Rectal smooth muscle tissue (tissue), 1 donor: ENCODE measurements around the gene NCF2.

Experiments
- H3K27ac ChIP-seq: one replicate; pipeline ENCODE4 v1.7.0; 2013; ENCODE audit warnings: low read depth, low read length, inconsistent platforms
- H3K27me3 ChIP-seq: one replicate; pipeline ENCODE4 v1.7.0; 2013; ENCODE audit warnings: low read length; ENCODE audit not compliant: control insufficient read depth, insufficient read depth
- H3K36me3 ChIP-seq: one replicate; pipeline ENCODE4 v1.7.0; 2013; ENCODE audit warnings: low read length; ENCODE audit not compliant: control insufficient read depth, insufficient read depth
- H3K4me1 ChIP-seq: one replicate; pipeline ENCODE4 v1.7.0; 2013; ENCODE audit warnings: low read length; ENCODE audit not compliant: control insufficient read depth, insufficient read depth
- H3K4me3 ChIP-seq: one replicate; pipeline ENCODE4 v1.7.0; 2013; ENCODE audit warnings: low read length
- H3K9ac ChIP-seq: one replicate; pipeline ENCODE4 v1.7.0; 2013; ENCODE audit warnings: low read length

Gene NCF2

DNA sequence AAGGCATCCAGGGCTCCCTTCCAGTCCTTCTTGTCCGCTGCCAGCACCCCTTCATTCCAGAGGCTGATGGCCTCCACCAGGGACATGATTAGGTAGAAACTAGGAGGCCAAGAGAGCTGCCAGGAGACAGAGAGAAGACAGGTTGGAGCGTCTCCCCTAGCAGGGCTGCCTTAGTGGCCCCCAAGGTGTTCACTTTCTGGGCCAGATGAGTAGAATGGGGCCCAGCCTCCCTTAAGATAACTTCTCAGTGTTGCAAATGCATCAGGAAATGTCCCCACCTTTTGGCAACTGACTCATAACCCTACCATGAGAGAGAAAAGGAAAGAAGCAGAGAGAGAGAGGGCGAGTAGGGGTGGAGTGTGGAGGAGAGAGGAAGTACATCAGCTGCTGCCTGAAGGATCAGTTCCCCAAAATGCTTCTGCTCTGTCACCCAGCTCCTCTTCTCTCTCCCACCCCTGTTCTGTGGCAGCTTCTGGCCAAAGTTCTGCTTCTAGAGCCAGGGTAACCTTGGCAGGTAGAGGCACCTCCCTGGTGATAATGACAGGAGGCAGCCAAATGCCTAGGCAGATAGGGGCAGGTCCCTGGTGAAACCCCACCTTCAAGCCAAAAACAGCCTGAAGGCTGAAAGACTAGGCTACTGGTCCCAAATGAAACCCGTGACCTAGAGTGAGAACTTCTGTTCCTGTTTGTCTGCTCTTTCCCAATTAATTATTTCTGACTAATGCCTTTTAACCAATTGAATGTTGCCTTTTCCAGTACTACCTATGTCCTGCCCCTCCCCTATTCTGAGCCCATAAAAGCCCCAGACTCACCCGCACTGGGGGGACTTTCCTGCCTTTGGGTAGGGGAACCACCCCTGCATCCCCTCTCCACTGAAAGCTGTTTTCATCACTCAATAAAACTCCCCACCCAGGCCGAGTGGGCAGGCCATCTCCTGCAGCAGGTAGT, at the start of gene NCF2:
Gene NCF2, minus strand, starts transcription at position 216 of the 948 bp plus-strand sequence. Its CDS starts 130 bp downstream, at position 86.
- Histone ChIP-seq H3K36me3 (no peaks in the 10 kb centered on the region), H3K27ac (no peak within 1 kb of the TSS), H3K9ac (no peak within 1 kb of the TSS), H3K4me1 (no peaks in the 10 kb centered on the region), H3K27me3 (no peaks in the 10 kb centered on the region), H3K4me3 (no peak within 1 kb of the TSS)

GRCh38 chr1:183638649-183639387, 48.6 kb upstream of the NCF2 start:
- H3K36me3 ChIP-seq = no peaks in the 10 kb centered on the region
- no peak overlapping the region for H3K27ac ChIP-seq
- H3K27me3 ChIP-seq = no peaks in the 10 kb centered on the region
- no peak overlapping the region for H3K4me3 ChIP-seq
- no peak overlapping the region for H3K9ac ChIP-seq
- H3K4me1 ChIP-seq = no peaks in the 10 kb centered on the region

DNA sequence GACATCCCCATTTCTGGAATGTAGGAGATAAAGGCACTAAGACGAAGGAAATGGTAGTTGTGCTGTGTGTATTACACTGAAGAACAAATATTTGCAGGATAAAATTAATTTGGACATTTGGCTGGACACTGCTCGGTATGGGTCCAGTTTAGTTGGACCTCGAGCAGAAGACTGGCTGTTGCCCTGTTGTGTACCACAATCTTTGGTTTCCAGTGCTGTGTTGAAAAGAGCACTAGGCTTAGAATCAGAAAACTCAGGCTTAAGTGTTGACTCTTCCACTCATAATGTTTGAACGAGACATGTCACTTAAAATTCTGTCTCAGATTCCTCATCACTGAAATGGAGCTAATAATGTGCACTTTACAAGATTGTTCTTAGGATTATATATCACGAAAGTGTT, 46.5 kb upstream of the NCF2 start:
- Histone ChIP-seq H3K4me3 (no peak overlapping the region), H3K27me3 (no peaks in the 10 kb centered on the region), H3K36me3 (no peaks in the 10 kb centered on the region), H3K4me1 (peaks cover 6% of the 10 kb centered on the region), H3K9ac (no peak overlapping the region), H3K27ac (no peak overlapping the region)

- H3K4me1 ChIP-seq = peaks cover 8% of the 10 kb centered on the region
- H3K4me3 ChIP-seq = peak overlapping the region; percentile 78
- H3K27me3 ChIP-seq = no peaks in the 10 kb centered on the region
- H3K27ac ChIP-seq = no peak overlapping the region
- H3K36me3 ChIP-seq = no peaks in the 10 kb centered on the region
- H3K9ac ChIP-seq = no peak overlapping the region
These were observed 46.0 kb upstream of the NCF2 start for GRCh38 chr1:183636334-183636682.

DNA sequence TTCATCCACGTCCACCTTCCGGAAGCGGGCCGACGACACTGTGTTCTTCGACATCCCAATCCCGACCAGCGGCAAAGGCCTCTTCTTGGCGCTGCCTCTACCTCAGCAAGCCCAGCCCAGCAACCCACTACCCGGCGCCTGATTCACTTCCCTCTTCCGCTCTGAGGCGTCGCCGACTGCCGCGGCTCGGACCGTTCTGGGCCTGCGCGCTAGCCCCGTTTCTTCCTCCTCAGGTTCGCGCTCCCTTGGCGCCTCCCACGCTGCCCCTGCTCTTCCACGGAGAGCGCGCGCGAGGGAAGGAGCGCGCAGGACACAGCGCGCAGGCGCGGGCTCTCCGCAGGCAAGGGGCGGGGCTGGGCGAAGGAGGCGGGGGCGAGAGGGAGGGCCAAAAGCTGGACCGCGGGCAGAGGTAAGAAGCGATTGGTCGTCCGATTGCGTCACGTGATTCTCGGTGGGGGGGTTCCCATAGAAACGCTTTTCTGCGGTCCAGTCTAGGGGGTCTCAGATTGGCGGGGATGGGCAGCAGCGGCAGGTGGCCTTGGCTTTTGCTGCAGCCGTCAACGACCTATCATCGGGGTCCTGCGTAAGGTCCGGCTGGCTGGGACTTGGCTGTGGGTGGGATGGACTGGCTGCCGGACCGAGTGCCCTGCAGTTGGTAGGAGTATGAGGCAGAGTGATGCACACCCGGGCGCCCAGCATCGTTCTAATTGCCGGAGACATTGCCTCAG, 45.5 kb upstream of the NCF2 start, which contains the start of gene ARPC5:
Gene ARPC5, minus strand, starts transcription at position 178 of the 728 bp plus-strand sequence. Its CDS starts 124 bp downstream, at position 54.
- Histone ChIP-seq H3K4me3 (peak within 1 kb of the TSS; percentile 92), H3K27me3 (no peaks in the 10 kb centered on the region), H3K36me3 (peaks cover under 1% of the 10 kb centered on the region), H3K27ac (peak within 1 kb of the TSS; percentile 97), H3K4me1 (peaks cover 11% of the 10 kb centered on the region), H3K9ac (peak within 1 kb of the TSS; percentile 76)

GRCh38 chr1:183635099-183635605, 44.9 kb upstream of the NCF2 start:
- H3K27ac ChIP-seq = peak overlapping the region; percentile 97
- H3K4me3 ChIP-seq = peak overlapping the region; percentile 92
- H3K27me3 ChIP-seq = no peaks in the 10 kb centered on the region
- peak overlapping the region; percentile 76 for H3K9ac ChIP-seq
- peaks cover 6% of the 10 kb centered on the region for H3K36me3 ChIP-seq
- peaks cover 17% of the 10 kb centered on the region for H3K4me1 ChIP-seq

DNA sequence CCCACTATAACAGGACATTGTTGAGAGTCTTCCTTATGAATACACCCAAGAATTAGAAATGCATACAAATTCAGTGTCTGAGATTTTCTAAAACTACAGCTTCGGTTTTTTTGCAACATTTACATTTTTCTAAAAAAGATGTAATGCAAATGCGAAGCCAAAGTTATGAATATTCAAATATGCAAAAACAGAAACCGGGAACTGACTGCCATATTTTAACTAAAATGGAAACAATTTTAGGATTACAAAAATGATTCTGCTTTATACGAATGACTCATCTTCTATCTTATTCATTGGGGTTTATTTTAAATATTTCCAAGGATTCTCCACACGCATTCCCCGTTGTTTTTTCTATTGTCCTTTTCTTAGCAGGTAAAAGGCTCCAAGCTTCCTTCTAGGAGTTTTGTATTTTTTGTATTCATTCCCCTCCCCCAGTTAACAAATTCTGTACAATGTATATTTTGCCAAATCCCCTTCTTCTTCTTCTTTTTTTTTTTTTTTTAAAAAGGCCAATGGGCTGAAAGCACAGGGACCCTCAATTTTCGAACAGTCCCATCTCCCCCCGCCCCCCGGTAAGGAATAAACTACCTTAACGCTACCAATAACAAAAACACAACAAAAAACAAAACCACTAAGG, 44.3 kb upstream of the NCF2 start:
- H3K27me3 ChIP-seq = no peaks in the 10 kb centered on the region
- peak overlapping the region; percentile 97 for H3K27ac ChIP-seq
- H3K4me1 ChIP-seq = peaks cover 17% of the 10 kb centered on the region
- peak overlapping the region; percentile 92 for H3K4me3 ChIP-seq
- peaks cover 6% of the 10 kb centered on the region for H3K36me3 ChIP-seq
- H3K9ac ChIP-seq = peak overlapping the region; percentile 76

DNA sequence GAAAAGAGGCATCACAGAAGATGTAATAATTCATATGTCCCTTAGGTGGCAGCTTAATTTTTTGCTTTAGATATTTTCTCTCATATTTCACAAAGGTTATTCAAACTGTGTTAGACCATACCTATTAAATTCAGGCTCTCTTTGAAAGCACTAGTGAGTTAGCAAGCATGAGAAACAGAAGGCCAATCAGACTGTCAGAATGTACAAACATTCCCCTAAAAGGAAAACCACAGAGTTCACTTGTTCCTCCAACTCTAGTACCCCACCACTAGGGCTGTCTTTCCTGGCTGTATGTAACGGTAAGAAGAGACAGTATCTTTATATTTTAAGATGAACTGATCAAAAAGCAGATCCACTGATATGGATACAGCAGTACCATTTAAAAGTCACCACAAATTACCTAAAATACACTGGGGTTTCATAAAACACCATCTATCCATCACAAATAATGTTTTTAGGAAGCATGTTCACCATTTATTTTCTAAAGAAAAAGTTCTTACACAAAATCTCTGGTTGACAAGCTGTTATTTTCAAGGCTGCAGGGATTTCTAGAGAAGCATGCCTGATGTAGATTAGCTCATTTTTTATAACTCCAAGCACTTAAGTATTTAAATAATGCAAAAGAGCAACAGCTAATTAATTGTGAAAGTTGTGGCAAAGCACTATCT, 43.6 kb upstream of the NCF2 start:
- H3K27me3 ChIP-seq = no peaks in the 10 kb centered on the region
- H3K4me3 ChIP-seq = peak overlapping the region; percentile 92
- peak overlapping the region; percentile 40 for H3K9ac ChIP-seq
- peak overlapping the region; percentile 97 for H3K27ac ChIP-seq
- H3K36me3 ChIP-seq = peaks cover 6% of the 10 kb centered on the region
- peaks cover 17% of the 10 kb centered on the region for H3K4me1 ChIP-seq

- H3K27ac ChIP-seq = peak overlapping the region; percentile 97
- H3K4me3 ChIP-seq = peak overlapping the region; percentile 47
- no peaks in the 10 kb centered on the region for H3K27me3 ChIP-seq
- peaks cover 17% of the 10 kb centered on the region for H3K4me1 ChIP-seq
- H3K9ac ChIP-seq = peak overlapping the region; percentile 39
- H3K36me3 ChIP-seq = peaks cover 10% of the 10 kb centered on the region
These were observed 42.7 kb upstream of the NCF2 start for GRCh38 chr1:183632964-183633363.

GRCh38 chr1:183632114-183632513, 41.9 kb upstream of the NCF2 start:
- Histone ChIP-seq H3K9ac (no peak overlapping the region), H3K36me3 (peaks cover 10% of the 10 kb centered on the region), H3K4me3 (peak overlapping the region; percentile 47), H3K27ac (peak overlapping the region; percentile 97), H3K27me3 (no peaks in the 10 kb centered on the region), H3K4me1 (peaks cover 17% of the 10 kb centered on the region)

DNA sequence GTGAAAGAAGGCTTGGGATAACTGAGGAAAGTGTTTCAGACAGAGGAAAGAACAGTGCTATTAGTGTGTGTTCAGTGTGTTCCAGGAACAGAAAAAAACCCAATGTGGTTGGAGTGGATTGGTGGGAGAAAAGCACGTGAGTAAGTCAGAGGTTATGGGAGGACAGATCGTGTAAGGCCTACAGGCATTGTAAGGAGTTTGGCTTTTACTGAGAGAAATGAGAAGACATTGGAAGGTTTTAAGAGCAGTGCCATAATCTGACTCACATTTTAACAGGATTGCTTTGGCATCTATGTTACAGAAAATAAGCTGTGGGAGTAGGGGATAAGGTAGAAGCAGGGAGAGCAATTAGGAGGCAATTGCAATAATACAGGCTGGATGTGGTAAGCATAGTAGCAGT, 40.5 kb upstream of the NCF2 start:
- Histone ChIP-seq H3K9ac (no peak overlapping the region), H3K27ac (peak overlapping the region; percentile 24), H3K4me1 (peaks cover 22% of the 10 kb centered on the region), H3K4me3 (peak overlapping the region; percentile 37), H3K36me3 (peaks cover 10% of the 10 kb centered on the region), H3K27me3 (no peaks in the 10 kb centered on the region)
